Panc1 (cell line): ENCODE data around the gene NUDT2. TPM values are rescaled to one million over a fixed set of nuclear protein-coding genes. Genes with fewer than 3 reads are reported as not detected.
"Not testable (repeated sequence)": the region's sequence is repeated elsewhere in the genome, so short reads cannot be mapped to it uniquely, and the experiment has no call there.

Experiments
- ATAC-seq: fragments of 200-7000 bp; cut with Tn5 transposase; 2 replicates; pipeline ENCODE4 v1.9.1; 2020; ENCODE audit warnings: mild to moderate bottlenecking, moderate library complexity
- BruUV-seq: library from RNA; stranded (reverse); fragments of 400-500 nt; replicated peaks from 2 replicates; lab custom pipeline; 2021; lab: Mats Ljungman, UMichigan
- CTCF ChIA-PET: fragments of 300-600 bp; sonication (Branson Sonifier 250); formaldehyde crosslinking; loops from one replicate; lab custom pipeline; 2022; ENCODE audit warnings: antibody characterized with exemption; lab: Charles Lee
- POLR2A ChIA-PET: fragments of 300-600 bp; sonication (Branson Sonifier 250); formaldehyde crosslinking; loops from one replicate; lab custom pipeline; 2022; ENCODE audit warnings: antibody characterized with exemption; lab: Charles Lee
- DNase-seq: peaks from one replicate; pipeline ENCODE4 v3.0.0-alpha.2; 2010; ENCODE audit warnings: low read depth, low spot score
- H3K27ac ChIP-seq: 2 replicates; pipeline ENCODE4 v1.5.1; 2011; ENCODE audit warnings: mild to moderate bottlenecking, low read length, inconsistent platforms
- H3K27me3 ChIP-seq: fragments of 200-500 bp; sonication (Bioruptor generic); 2 replicates; pipeline ENCODE4 v1.6.0; 2014; ENCODE audit warnings: low read length, inconsistent platforms; ENCODE audit not compliant: control insufficient read depth, insufficient read depth
- H3K36me3 ChIP-seq: fragments of 200-500 bp; sonication (Bioruptor generic); 2 replicates; pipeline ENCODE4 v1.5.1; 2014; ENCODE audit warnings: inconsistent platforms, mild to moderate bottlenecking, low read length, moderate library complexity; ENCODE audit not compliant: control insufficient read depth, insufficient read depth
- H3K4me1 ChIP-seq: 2 replicates; pipeline ENCODE4 v1.5.1; 2011; ENCODE audit warnings: inconsistent platforms, mild to moderate bottlenecking, low read length, moderate library complexity; ENCODE audit not compliant: control insufficient read depth, insufficient read depth
- H3K4me3 ChIP-seq, 2 experiments: 2 replicates each; pipeline ENCODE4 v1.5.1; 2011 to 2012; ENCODE audit warnings: low read depth in 2 of 2, low read length in 2 of 2, mild to moderate bottlenecking in 2 of 2, inconsistent platforms in 1 of 2, moderate library complexity in 1 of 2
- H3K9me3 ChIP-seq: fragments of 200-500 bp; sonication (Bioruptor generic); 2 replicates; pipeline ENCODE4 v1.5.1; 2014; ENCODE audit warnings: low read depth, mild to moderate bottlenecking, inconsistent platforms, low read length, moderate library complexity; ENCODE audit not compliant: control insufficient read depth, insufficient read depth
- CTCF ChIP-seq: fragments of 450-650 bp; IDR thresholded peaks from 2 replicates; pipeline ENCODE4 v1.5.1; 2017; ENCODE audit warnings: mild to moderate bottlenecking
- POLR2AphosphoS5 ChIP-seq: IDR thresholded peaks from 2 replicates; pipeline ENCODE4 v1.6.1; 2012; ENCODE audit warnings: mild to moderate bottlenecking, low read depth, low read length, moderate library complexity
- SIN3A ChIP-seq: IDR thresholded peaks from 2 replicates; pipeline ENCODE4 v1.6.1; 2012; ENCODE audit warnings: low read depth, mild to moderate bottlenecking, low read length, moderate library complexity, borderline replicate concordance; ENCODE audit not compliant: insufficient read depth
- TCF7L2 ChIP-seq: IDR thresholded peaks from 2 replicates; pipeline ENCODE4 v1.6.1; 2011; ENCODE audit warnings: mild to moderate bottlenecking, low read depth, low read length, inconsistent platforms
- in situ Hi-C: cut with HindIII; loops from 2 replicates; pipeline ENCODE4 v1.10.0; 2016; ENCODE audit warnings: low sequenced_read_pairs, low pct_unique_long_range_greater_than_20kb
- intact Hi-C: fragments of 100-400 bp; cut with micrococcal nuclease; formaldehyde crosslinking; loops from one replicate; pipeline ENCODE4 v1.10.0; 2022; ENCODE audit not compliant: unreplicated experiment
- total RNA-seq: library from RNA; stranded (reverse); gene quantifications from one replicate; pipeline ENCODE4 v1.2.1, GENCODE V29; 2021; ENCODE audit not compliant: unreplicated experiment
- TF ChIP-seq, protein P1 (sequence below), 2 experiments: IDR thresholded peaks; 2 replicates each; pipeline ENCODE4 v1.6.1; 2011 to 2012; ENCODE audit warnings: low read depth in 2 of 2, control low read depth in 1 of 2, low read length in 1 of 2, mild to moderate bottlenecking in 1 of 2, moderate library complexity in 1 of 2; ENCODE audit not compliant: insufficient read depth in 1 of 2

Gene NUDT2
- total RNA-seq, 1 experiment from 2014 or later, result 36.2 TPM

DNA sequence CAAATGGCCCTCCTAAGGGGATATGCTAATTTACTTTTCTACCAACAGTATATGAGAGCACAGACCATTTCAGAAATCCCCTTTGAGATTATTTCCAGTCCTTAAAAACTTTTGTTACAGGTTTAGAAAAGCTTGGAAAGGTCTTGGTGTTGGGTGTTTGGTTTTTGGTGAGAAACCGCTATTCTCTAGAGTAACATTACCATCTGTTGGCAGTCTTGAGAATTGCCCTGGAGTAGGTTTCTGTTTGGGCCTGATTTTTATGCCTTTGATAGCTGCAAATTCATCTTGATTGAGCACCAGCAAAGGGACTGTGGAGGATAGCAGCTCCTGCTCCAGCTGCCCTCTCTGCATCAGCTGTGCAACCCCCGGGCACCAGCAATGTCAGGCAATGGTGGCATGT, 8.0 kb downstream of the NUDT2 start:
- no peak for ATAC-seq
- ChIA-PET POLR2A (no interaction called here), CTCF (no interaction called here)
- Histone ChIP-seq H3K27me3 (no peaks in the 10 kb centered on the region), H3K9me3 (no peaks in the 10 kb centered on the region), H3K4me3 (no peak overlapping the region), H3K4me1 (peaks cover 3% of the 10 kb centered on the region; the same call in 1 of the 2 replicates), H3K27ac (no peak overlapping the region), H3K36me3 (no peaks in the 10 kb centered on the region; the same call in 1 of the 2 replicates)
- intact Hi-C loops (no loop called here), in situ Hi-C loops (no loop called here)
- BruUV-seq, result no TSS peak
- DNase-seq, result no peak
- TF ChIP-seq TCF7L2, result no peak
- TF ChIP-seq POLR2AphosphoS5, result no peak
- TF ChIP-seq SIN3A, result no peak
- TF ChIP-seq, protein P1, sequence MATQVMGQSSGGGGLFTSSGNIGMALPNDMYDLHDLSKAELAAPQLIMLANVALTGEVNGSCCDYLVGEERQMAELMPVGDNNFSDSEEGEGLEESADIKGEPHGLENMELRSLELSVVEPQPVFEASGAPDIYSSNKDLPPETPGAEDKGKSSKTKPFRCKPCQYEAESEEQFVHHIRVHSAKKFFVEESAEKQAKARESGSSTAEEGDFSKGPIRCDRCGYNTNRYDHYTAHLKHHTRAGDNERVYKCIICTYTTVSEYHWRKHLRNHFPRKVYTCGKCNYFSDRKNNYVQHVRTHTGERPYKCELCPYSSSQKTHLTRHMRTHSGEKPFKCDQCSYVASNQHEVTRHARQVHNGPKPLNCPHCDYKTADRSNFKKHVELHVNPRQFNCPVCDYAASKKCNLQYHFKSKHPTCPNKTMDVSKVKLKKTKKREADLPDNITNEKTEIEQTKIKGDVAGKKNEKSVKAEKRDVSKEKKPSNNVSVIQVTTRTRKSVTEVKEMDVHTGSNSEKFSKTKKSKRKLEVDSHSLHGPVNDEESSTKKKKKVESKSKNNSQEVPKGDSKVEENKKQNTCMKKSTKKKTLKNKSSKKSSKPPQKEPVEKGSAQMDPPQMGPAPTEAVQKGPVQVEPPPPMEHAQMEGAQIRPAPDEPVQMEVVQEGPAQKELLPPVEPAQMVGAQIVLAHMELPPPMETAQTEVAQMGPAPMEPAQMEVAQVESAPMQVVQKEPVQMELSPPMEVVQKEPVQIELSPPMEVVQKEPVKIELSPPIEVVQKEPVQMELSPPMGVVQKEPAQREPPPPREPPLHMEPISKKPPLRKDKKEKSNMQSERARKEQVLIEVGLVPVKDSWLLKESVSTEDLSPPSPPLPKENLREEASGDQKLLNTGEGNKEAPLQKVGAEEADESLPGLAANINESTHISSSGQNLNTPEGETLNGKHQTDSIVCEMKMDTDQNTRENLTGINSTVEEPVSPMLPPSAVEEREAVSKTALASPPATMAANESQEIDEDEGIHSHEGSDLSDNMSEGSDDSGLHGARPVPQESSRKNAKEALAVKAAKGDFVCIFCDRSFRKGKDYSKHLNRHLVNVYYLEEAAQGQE (IDR thresholded peaks at IDR 0.05; ENCODE audit: insufficient read depth in 1 of 2, low read depth in 2 of 2, low read length in 1 of 2), result no peak
- TF ChIP-seq CTCF, result no peak

DNA sequence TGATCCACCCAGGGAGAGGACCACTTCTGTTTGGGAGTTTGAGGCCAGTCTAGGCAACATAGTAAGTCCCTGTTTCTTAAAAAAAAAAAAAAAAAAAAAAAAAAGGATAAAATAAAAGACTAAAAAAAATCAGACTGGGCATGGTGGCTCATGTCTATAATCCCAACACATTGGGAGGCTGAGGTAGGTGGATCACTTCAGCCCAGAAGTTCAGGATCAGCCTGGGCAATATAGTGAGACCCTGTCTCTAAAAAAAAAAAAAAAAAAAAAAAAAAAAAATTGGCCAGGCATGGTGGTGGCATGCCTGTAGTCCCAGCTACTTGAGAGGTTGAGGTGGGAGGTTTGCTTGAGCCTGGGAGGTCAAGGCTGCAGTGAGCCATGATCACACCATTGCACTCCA, 8.7 kb downstream of the NUDT2 start:
- DNase-seq, BruUV-seq, H3K9me3 ChIP-seq, H3K4me1 ChIP-seq, in situ Hi-C loops, intact Hi-C loops, H3K36me3 ChIP-seq, POLR2A ChIA-PET, H3K4me3 ChIP-seq, H3K27me3 ChIP-seq, ATAC-seq, CTCF ChIA-PET, H3K27ac ChIP-seq: not testable (repeated sequence)

DNA sequence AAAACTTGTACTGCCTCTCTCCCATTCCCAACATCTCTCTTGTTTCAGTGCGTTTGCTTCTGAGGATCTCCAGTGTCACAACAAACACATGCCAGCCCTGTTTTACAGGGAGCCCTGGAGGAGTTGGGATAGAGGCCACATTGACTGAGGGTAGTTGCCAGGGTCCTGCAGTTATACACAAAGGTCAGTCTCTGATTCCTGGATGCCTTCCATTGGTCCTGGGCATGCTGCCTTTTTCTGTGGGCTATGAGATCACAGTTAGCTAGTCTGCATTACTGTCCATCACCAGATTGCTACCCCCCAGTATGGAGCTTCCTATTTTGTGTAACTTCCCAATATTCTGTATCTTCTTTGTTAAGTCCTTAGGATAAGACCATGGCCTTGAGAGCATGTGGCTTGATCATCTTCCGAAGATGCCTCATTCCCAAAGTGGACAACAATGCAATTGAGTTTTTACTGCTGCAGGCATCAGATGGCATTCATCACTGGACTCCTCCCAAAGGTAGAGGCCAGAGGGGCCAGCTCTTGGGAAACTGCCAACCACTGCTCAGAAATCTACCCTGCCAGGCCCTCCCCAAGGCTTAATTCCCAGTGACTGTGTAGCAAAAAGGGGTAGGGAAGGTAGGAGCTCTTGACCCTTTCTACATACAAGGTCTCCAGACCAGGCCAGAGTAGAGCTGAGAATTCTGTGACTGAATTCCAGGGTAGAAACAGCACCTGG, 9.5 kb downstream of the NUDT2 start:
- TF ChIP-seq TCF7L2 (no peak), POLR2AphosphoS5 (no peak)
- TF ChIP-seq, protein P1 (IDR thresholded peaks at IDR 0.05; ENCODE audit: insufficient read depth in 1 of 2, low read depth in 2 of 2, low read length in 1 of 2), result no peak
- in situ Hi-C loops (no loop called here), intact Hi-C loops (no loop called here)
- Histone ChIP-seq H3K9me3 (no peaks in the 10 kb centered on the region), H3K4me3 (no peak overlapping the region), H3K4me1 (no peaks in the 10 kb centered on the region), H3K27me3 (no peaks in the 10 kb centered on the region), H3K36me3 (no peaks in the 10 kb centered on the region; the same call in 1 of the 2 replicates), H3K27ac (no peak overlapping the region)
- ATAC-seq (no peak), DNase-seq (no peak)
- ChIA-PET CTCF (no interaction called here), POLR2A (no interaction called here)
- BruUV-seq, result no TSS peak
